ENCODE results near the gene AMH. TPM values are rescaled to one million over a fixed set of nuclear protein-coding genes. Genes with fewer than 3 reads are reported as not detected.

The AMH gene
- total and polyA plus RNA-seq, 2 of the 4 experiments (the other 2 are of a cell fraction): 0.86 TPM; not detected in 1

- Histone ChIP-seq H4K8ac (ENCODE audit: low read depth in 2 of 2, low read length in 2 of 2) (no peak overlapping the region), H3K4me1 (ENCODE audit: control insufficient read depth, insufficient read depth, low read length) (peaks cover 11% of the 10 kb centered on the region), H3K18ac (ENCODE audit: low read depth, low read length) (no peak overlapping the region), H3K9me1 (ENCODE audit: insufficient read depth, low read length) (no peaks in the 10 kb centered on the region), H3K9ac (ENCODE audit: low read depth, low read length) (no peak overlapping the region), H3K79me1 (ENCODE audit: low read depth in 1 of 2, low read length in 2 of 2) (no peaks in the 10 kb centered on the region), H2BK5ac (ENCODE audit: low read depth, low read length, poor library complexity, severe bottlenecking) (no peak overlapping the region), H4K20me1 (ENCODE audit: insufficient read depth, low read length) (peaks cover 26% of the 10 kb centered on the region), H4K91ac (ENCODE audit: insufficient read depth, low read depth, low read length) (no peak overlapping the region), H3K27ac (ENCODE audit: insufficient read depth, low read length) (no peak overlapping the region), H2BK20ac (ENCODE audit: low read depth, low read length) (no peak overlapping the region), H3K4me2 (ENCODE audit: low read depth, low read length) (no peak overlapping the region), H2AK9ac (replicated peaks; ENCODE audit: low read depth, low read length, poor library complexity) (no peak overlapping the region), H3K23ac (ENCODE audit: low read depth, low read length) (no peak overlapping the region), H3K56ac (ENCODE audit: extremely low read depth, insufficient read depth, low read length) (no peak overlapping the region), H2BK120ac (ENCODE audit: low read depth, low read length) (no peak overlapping the region), H3K27me3 (ENCODE audit: control insufficient read depth, insufficient read depth, low read length) (peaks cover 52% of the 10 kb centered on the region), H2AK5ac (ENCODE audit: low read depth, low read length) (no peak overlapping the region), H3K14ac (replicated peaks; ENCODE audit: low read depth, low read length) (no peak overlapping the region), H3K9me3 (ENCODE audit: control insufficient read depth, insufficient read depth, low read length) (no peaks in the 10 kb centered on the region), H2AFZ (replicated peaks; ENCODE audit: low read length, poor library complexity) (peak overlapping the region; percentile 32), H4K5ac (ENCODE audit: low read depth, low read length) (no peak overlapping the region), H2BK15ac (ENCODE audit: low read depth, low read length) (no peak overlapping the region), H3K4ac (ENCODE audit: low read depth, low read length) (no peak overlapping the region), H3K36me3 (ENCODE audit: control insufficient read depth, insufficient read depth, low read length) (no peaks in the 10 kb centered on the region), H3K4me3 (ENCODE audit: insufficient read depth, low read depth, low read length) (no peak overlapping the region)
- no TSS peak for BruUV-seq (replicated peaks)
- ChIA-PET POLR2A (ENCODE audit: unreplicated experiment) (no interaction called here), CTCF (no interaction called here)
- 81% methylated on average over 11 of the region's 20 CpGs; no CpG with 5 or more reads in 1 of the 2 experiments for WGBS, 2 experiments (ENCODE audit: extremely low coverage in 2 of 2, insufficient read length in 1 of 2)
- no peak for ATAC-seq (ENCODE audit: low read depth)
- dilution Hi-C loops (cut with HindIII; ENCODE audit: low sequenced_read_pairs, unreplicated experiment): no loop called here
- in situ Hi-C loops (cut with MboI; ENCODE audit: low sequenced_read_pairs): no loop called here
- no peak for DNase-seq
- TF ChIP-seq MAZ (IDR thresholded peaks at IDR 0.05; ENCODE audit: borderline replicate concordance, low read depth, low read length): no peak
- TF ChIP-seq BHLHE40 (IDR thresholded peaks at IDR 0.05; ENCODE audit: low read depth, low read length): no peak
- no peak for TF ChIP-seq RAD21 (IDR thresholded peaks at IDR 0.05; ENCODE audit: low read length)
- TF ChIP-seq FOS (IDR thresholded peaks at IDR 0.05; ENCODE audit: low read depth, low read length): no peak
- no peak for TF ChIP-seq RCOR1 (IDR thresholded peaks at IDR 0.05; ENCODE audit: insufficient replicate concordance, low read length)
- no peak for TF ChIP-seq MAFK (IDR thresholded peaks at IDR 0.05; ENCODE audit: low read depth, low read length)
- TF ChIP-seq RFX5 (IDR thresholded peaks at IDR 0.05; ENCODE audit: low read depth, low read length): no peak
- TF ChIP-seq MXI1 (IDR thresholded peaks at IDR 0.05; ENCODE audit: borderline replicate concordance, low read depth, low read length): no peak
- TF ChIP-seq NFE2L2 (IDR thresholded peaks at IDR 0.05; ENCODE audit: low read depth, low read length): no peak
- TF ChIP-seq CHD1 (IDR thresholded peaks at IDR 0.05; ENCODE audit: low read depth, low read length): no peak
- no peak for TF ChIP-seq POLR2A (IDR thresholded peaks at IDR 0.05; ENCODE audit: low read depth, low read length)
- no peak for TF ChIP-seq CEBPB (IDR thresholded peaks at IDR 0.05; ENCODE audit: low read depth, low read length)
- TF ChIP-seq ELK1 (IDR thresholded peaks at IDR 0.05; ENCODE audit: borderline replicate concordance, low read depth, low read length): no peak
- no peak for TF ChIP-seq SMC3 (IDR thresholded peaks at IDR 0.05; ENCODE audit: low read depth, low read length)
- TF ChIP-seq CTCF (conservative IDR thresholded peaks at IDR 0.05; ENCODE audit: low read depth, low read length): no peak
- TF ChIP-seq USF2 (IDR thresholded peaks at IDR 0.05; ENCODE audit: low read depth, low read length): no peak
- intact Hi-C loops (cut with micrococcal nuclease): no loop called here
These were observed 37.4 kb downstream of the AMH start for GRCh38 chr19:2286402-2287140.

Measured in IMR-90 (cell line).